GM18858 (cell line): ENCODE measurements around the gene NLRP3.
"Not testable (repeated sequence)": the region's sequence is repeated elsewhere in the genome, so short reads cannot be mapped to it uniquely, and the experiment has no call there.

Experiments used
- ATAC-seq: cut with Tn5 transposase; IDR thresholded peaks from one replicate; pipeline ENCODE4 v1.9.1; 2021; ENCODE audit not compliant: unreplicated experiment

NLRP3 gene

GRCh38 chr1:247415423-247416361 lies at the start of gene NLRP3:
TSS of gene NLRP3 (plus strand) at chr1:247416173. CDS start at chr1:247418801, 2,628 bp downstream.
- peak; percentile 77 for ATAC-seq

- ATAC-seq: not testable (repeated sequence)
Observed at GRCh38 chr1:247366345-247366744, 49.6 kb upstream of the NLRP3 start.

- ATAC-seq: no peak
Observed at GRCh38 chr1:247366926-247367645, 48.9 kb upstream of the NLRP3 start.

- no peak for ATAC-seq
Observed at GRCh38 chr1:247367786-247368422, 48.1 kb upstream of the NLRP3 start.

GRCh38 chr1:247368490-247369145 lies 47.4 kb upstream of the NLRP3 start:
- no peak for ATAC-seq

GRCh38 chr1:247370786-247371732 lies 44.9 kb upstream of the NLRP3 start:
- ATAC-seq: no peak

GRCh38 chr1:247371801-247372259 lies 44.1 kb upstream of the NLRP3 start:
- ATAC-seq: no peak

GRCh38 chr1:247373721-247374141 lies 42.2 kb upstream of the NLRP3 start:
- ATAC-seq: no peak

- ATAC-seq: not testable (repeated sequence)
Observed at GRCh38 chr1:247374651-247375334, 41.2 kb upstream of the NLRP3 start.

GRCh38 chr1:247375747-247376146 lies 40.2 kb upstream of the NLRP3 start:
- ATAC-seq: no peak

- ATAC-seq: no peak
Observed at GRCh38 chr1:247376659-247377058, 39.3 kb upstream of the NLRP3 start.

GRCh38 chr1:247377656-247378055 lies 38.3 kb upstream of the NLRP3 start:
- not testable (repeated sequence) for ATAC-seq

GRCh38 chr1:247378334-247379073 lies 37.5 kb upstream of the NLRP3 start:
- no peak for ATAC-seq

GRCh38 chr1:247385283-247385682 lies 30.7 kb upstream of the NLRP3 start:
- no peak for ATAC-seq

- no peak for ATAC-seq
Observed at GRCh38 chr1:247386217-247386616, 29.8 kb upstream of the NLRP3 start.

GRCh38 chr1:247386687-247387086 lies 29.3 kb upstream of the NLRP3 start:
- ATAC-seq: no peak

GRCh38 chr1:247387096-247387495 lies 28.9 kb upstream of the NLRP3 start:
- ATAC-seq: no peak

GRCh38 chr1:247387565-247387964 lies 28.4 kb upstream of the NLRP3 start:
- no peak for ATAC-seq
